ENCODE data around the gene PXDC1.

Gene PXDC1, protein sequence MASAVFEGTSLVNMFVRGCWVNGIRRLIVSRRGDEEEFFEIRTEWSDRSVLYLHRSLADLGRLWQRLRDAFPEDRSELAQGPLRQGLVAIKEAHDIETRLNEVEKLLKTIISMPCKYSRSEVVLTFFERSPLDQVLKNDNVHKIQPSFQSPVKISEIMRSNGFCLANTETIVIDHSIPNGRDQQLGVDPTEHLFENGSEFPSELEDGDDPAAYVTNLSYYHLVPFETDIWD

GRCh38 chr6:3751077-3751729 is at the start of gene PXDC1:
TSS of gene PXDC1 (minus strand) at chr6:3751713. CDS start at chr6:3751531, 182 bp downstream.
- peaks cover 6 to 23% of the 10 kb centered on the region in 2 donors for H3K36me3 Mint-ChIP-seq
- H3K4me1 Mint-ChIP-seq: peaks cover 38 to 55% of the 10 kb centered on the region in 2 donors
- peaks cover 0 to 8% of the 10 kb centered on the region in 2 donors for H3K27me3 Mint-ChIP-seq
- ATAC-seq (replicated peaks) (peak; percentile 5), DNase-seq (no peak)
- peak within 1 kb of the TSS; percentile 85 to 87 for H3K4me3 Mint-ChIP-seq
- H3K27ac Mint-ChIP-seq: peak within 1 kb of the TSS; percentile 88
- H3K9me3 Mint-ChIP-seq: no peaks in the 10 kb centered on the region

- H3K4me3 Mint-ChIP-seq: peak overlapping the region in 1 of 2 donors; percentile 23
- H3K9me3 Mint-ChIP-seq: peaks cover 2 to 9% of the 10 kb centered on the region in 2 donors
- peaks cover 0 to 5% of the 10 kb centered on the region in 2 donors for H3K27me3 Mint-ChIP-seq
- DNase-seq (no peak), ATAC-seq (replicated peaks) (peak; percentile 10 to 31)
- H3K4me1 Mint-ChIP-seq: peaks cover 44 to 68% of the 10 kb centered on the region in 2 donors
- H3K27ac Mint-ChIP-seq: peak overlapping the region; percentile 82
- H3K36me3 Mint-ChIP-seq: peaks cover 5 to 14% of the 10 kb centered on the region in 2 donors
Observed at GRCh38 chr6:3800850-3801591, 49.5 kb upstream of the PXDC1 start.

GRCh38 chr6:3799719-3800118 is 48.2 kb upstream of the PXDC1 start:
- ATAC-seq (replicated peaks) (no peak), DNase-seq (no peak)
- peak overlapping the region in 1 of 2 donors; percentile 72 for H3K4me3 Mint-ChIP-seq
- no peak overlapping the region for H3K27ac Mint-ChIP-seq
- peaks cover 2 to 9% of the 10 kb centered on the region in 2 donors for H3K9me3 Mint-ChIP-seq
- peaks cover 5 to 14% of the 10 kb centered on the region in 2 donors for H3K36me3 Mint-ChIP-seq
- peaks cover 44 to 67% of the 10 kb centered on the region in 2 donors for H3K4me1 Mint-ChIP-seq
- peaks cover 0 to 5% of the 10 kb centered on the region in 2 donors for H3K27me3 Mint-ChIP-seq

DNA sequence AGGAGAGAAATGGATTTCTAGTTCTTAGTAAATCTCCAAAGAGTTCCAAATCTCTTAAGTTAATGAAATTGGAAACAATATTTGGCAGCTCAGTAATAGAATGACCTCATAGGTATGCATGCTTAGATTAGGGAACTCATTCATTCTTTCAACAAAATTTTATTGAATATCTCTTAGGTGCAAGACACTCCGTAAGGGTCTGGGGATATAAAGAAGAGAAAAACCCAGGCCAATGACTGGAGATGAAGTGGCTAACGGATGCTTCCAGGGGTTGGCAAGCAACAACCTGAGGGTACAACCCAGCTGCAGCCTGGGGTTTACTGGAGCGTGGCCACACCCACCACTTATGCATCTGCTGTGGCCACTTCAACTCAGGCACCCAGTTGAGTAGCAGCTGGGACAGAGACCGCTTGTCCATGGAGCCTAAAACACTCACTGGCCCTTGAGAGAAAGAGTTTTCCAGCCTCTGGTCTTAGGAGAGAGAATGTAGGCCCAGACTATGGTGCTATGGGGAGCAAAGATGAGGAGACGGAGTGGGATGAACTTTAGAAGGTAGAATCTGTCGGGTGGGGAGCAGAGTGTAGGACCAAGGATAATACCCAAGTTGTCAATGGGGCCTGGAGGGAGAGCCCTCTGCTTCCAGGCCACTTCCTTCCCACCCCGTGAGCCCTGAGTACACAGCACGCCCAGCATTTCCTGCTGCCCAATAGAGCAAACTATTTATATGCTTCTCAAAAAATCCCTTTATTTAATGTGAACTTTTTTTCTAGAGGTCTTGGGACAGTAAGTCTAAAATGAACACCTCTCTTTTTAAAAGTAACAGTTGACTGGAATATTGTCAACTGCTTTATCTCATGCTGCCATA is 46.8 kb upstream of the PXDC1 start:
- peaks cover 46 to 66% of the 10 kb centered on the region in 2 donors for H3K4me1 Mint-ChIP-seq
- peak overlapping the region; percentile 37 for H3K27ac Mint-ChIP-seq
- DNase-seq: no peak

DNA sequence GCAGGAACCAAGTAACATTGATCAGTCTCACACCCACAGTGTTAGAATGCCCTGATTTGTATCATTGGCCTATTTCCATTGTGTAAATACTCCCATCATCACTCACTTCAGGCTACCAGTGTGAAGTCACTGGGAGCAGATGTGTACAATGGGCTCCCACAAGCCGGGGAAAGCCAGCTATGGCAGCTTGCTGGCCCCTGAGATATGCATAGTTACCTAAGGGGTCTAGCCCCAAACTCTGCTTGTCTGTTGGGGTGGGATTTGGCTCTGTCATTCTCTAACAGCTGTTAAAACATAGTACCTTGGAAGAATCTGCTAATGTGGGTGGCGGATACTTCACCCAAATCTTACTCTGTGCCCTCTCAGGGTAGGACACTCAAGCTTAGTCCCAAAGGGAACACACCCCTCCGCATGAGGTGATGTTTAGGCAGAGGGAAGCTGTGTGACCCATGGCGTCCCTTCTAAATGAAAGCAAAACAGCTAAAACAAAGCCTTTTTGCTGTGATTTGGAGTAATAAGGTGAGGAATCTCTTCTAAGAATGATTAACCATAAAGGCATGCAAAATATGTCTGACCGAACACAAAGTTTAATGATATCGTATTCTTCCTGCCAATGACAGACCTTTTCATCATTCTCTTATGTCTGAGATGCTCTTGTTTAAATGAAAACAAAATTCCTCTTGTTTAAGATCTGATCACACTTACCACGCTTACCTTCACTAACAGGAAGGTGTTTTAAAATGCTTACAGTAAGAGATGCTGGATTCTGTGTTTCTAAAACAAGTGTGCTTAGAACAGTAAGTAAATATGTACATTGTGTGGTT is 45.9 kb upstream of the PXDC1 start:
- no peak overlapping the region for H3K4me3 Mint-ChIP-seq
- no peak for ATAC-seq (replicated peaks)
- no peak overlapping the region for H3K27ac Mint-ChIP-seq
- DNase-seq: no peak
- peaks cover 0 to 5% of the 10 kb centered on the region in 2 donors for H3K27me3 Mint-ChIP-seq
- H3K4me1 Mint-ChIP-seq: peaks cover 43 to 70% of the 10 kb centered on the region in 2 donors
- H3K9me3 Mint-ChIP-seq: peaks cover 2 to 9% of the 10 kb centered on the region in 2 donors
- H3K36me3 Mint-ChIP-seq: peaks cover 5 to 14% of the 10 kb centered on the region in 2 donors

More for the DNA sequence above, 46.8 kb upstream of the PXDC1 start:
- Mint-ChIP-seq H3K36me3 (peaks cover 5 to 14% of the 10 kb centered on the region in 2 donors), H3K27me3 (peaks cover 0 to 5% of the 10 kb centered on the region in 2 donors), H3K9me3 (peaks cover 2 to 9% of the 10 kb centered on the region in 2 donors), H3K4me3 (peak overlapping the region; percentile 18 to 36)
- peak in 1 of 2 donors; percentile 30 for ATAC-seq (replicated peaks)

GRCh38 chr6:3796719-3797041 is 45.2 kb upstream of the PXDC1 start:
- peaks cover 47 to 70% of the 10 kb centered on the region in 2 donors for H3K4me1 Mint-ChIP-seq
- H3K36me3 Mint-ChIP-seq: peaks cover 8 to 15% of the 10 kb centered on the region in 2 donors
- H3K27me3 Mint-ChIP-seq: peaks cover 0 to 5% of the 10 kb centered on the region in 2 donors
- H3K4me3 Mint-ChIP-seq: no peak overlapping the region
- DNase-seq (no peak), ATAC-seq (replicated peaks) (no peak)
- no peak overlapping the region for H3K27ac Mint-ChIP-seq
- H3K9me3 Mint-ChIP-seq: peaks cover 6 to 9% of the 10 kb centered on the region in 2 donors

GRCh38 chr6:3795836-3796718 is 44.6 kb upstream of the PXDC1 start:
- Mint-ChIP-seq H3K27me3 (peaks cover 0 to 5% of the 10 kb centered on the region in 2 donors), H3K36me3 (peaks cover 10 to 15% of the 10 kb centered on the region in 2 donors), H3K4me3 (no peak overlapping the region), H3K4me1 (peaks cover 45 to 70% of the 10 kb centered on the region in 2 donors), H3K27ac (no peak overlapping the region), H3K9me3 (peaks cover 6 to 9% of the 10 kb centered on the region in 2 donors)
- DNase-seq (no peak), ATAC-seq (replicated peaks) (no peak)

DNA sequence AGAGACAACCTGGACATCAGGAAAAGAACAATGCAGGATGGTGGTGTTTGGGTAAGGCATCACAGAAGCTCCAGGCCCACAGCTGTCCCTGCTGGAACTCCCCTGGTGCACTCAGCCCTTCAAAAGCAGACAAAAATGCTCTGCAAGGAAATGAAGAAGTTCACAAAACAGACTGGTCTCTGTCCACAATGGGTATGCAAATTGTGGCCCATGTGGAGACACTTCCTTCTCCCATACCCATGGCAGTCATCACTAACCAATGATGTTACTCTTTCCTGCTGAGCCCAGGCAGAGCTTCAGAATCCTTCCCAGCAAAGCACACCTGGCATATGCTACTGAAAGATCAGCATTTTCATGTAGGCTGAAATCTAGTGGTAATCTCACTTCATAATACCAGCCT is 42.6 kb upstream of the PXDC1 start:
- peak overlapping the region; percentile 25 for H3K27ac Mint-ChIP-seq
- H3K4me1 Mint-ChIP-seq: peaks cover 32 to 53% of the 10 kb centered on the region in 2 donors
- ATAC-seq (replicated peaks) (peak; percentile 58 to 63), DNase-seq (peak; percentile 29)
- no peaks in the 10 kb centered on the region for H3K27me3 Mint-ChIP-seq
- no peak overlapping the region for H3K4me3 Mint-ChIP-seq
- peaks cover 4 to 6% of the 10 kb centered on the region in 2 donors for H3K36me3 Mint-ChIP-seq
- H3K9me3 Mint-ChIP-seq: peaks cover under 1 to 4% of the 10 kb centered on the region in 2 donors

DNA sequence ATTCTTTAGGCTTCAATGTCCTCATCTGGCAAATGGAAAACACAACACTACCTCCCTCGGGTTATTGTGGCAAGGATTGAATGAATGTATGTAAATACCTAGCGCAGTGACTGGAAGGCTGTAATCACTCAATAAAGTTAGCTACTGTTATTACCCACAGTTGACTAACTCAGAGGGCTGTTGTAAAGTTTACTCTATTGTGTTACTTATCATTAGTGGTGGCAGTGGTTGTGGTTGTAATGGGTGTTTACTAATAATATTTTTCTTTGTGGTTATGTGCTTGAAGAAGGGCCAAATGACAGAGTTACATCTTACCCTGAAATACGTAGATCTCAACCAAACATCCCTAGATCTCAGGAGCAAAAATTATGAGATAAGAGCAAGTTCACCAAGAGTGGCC is 42.0 kb upstream of the PXDC1 start:
- no peaks in the 10 kb centered on the region for H3K27me3 Mint-ChIP-seq
- no peak for DNase-seq
- peak overlapping the region; percentile 25 for H3K27ac Mint-ChIP-seq
- H3K36me3 Mint-ChIP-seq: peaks cover 3 to 6% of the 10 kb centered on the region in 2 donors
- H3K9me3 Mint-ChIP-seq: peaks cover 0 to 4% of the 10 kb centered on the region in 2 donors
- no peak for ATAC-seq (replicated peaks)
- no peak overlapping the region for H3K4me3 Mint-ChIP-seq
- H3K4me1 Mint-ChIP-seq: peaks cover 30 to 48% of the 10 kb centered on the region in 2 donors

GRCh38 chr6:3791526-3792203 is 40.2 kb upstream of the PXDC1 start:
- Mint-ChIP-seq H3K27me3 (no peaks in the 10 kb centered on the region), H3K27ac (peak overlapping the region; percentile 20), H3K4me3 (peak overlapping the region in 1 of 2 donors; percentile 1), H3K4me1 (peaks cover 25 to 38% of the 10 kb centered on the region in 2 donors), H3K36me3 (peaks cover 3 to 6% of the 10 kb centered on the region in 2 donors), H3K9me3 (peaks cover 0 to 4% of the 10 kb centered on the region in 2 donors)
- ATAC-seq (replicated peaks) (peak; percentile 92 to 94), DNase-seq (peak; percentile 83)

DNA sequence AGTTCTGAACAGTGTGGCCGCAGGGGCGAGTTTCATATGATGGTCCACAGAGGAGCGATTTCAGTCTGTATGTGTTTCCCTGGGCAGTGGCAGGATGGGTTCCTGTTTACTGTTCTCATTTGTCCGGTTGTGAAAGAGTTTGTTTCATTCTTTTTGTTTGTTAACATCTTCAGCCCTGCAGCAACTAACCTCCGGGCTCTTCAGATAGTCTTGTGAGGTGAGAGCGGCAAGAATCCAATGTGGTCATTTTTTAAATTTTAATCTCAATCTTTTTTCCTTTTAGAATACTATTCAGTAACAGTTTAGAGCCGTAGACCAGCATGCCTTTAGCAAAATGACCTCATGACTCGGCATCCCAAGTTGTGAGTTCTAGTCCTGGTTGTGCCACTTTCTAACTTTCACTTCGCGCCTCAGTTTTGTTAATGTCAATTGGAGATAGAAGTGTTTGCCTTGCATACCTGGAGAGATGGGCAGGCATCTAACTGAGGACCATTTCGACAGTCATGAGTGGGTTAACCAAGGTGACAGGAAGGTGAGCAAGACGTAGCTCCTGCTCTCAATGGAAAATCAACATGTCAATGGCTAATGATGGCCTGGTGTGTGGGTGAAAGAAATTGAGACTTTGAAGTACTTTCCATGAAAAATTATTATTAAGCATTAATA is 38.5 kb upstream of the PXDC1 start:
- Mint-ChIP-seq H3K4me1 (peaks cover 25 to 38% of the 10 kb centered on the region in 2 donors), H3K36me3 (peaks cover 3 to 6% of the 10 kb centered on the region in 2 donors), H3K9me3 (peaks cover 0 to 4% of the 10 kb centered on the region in 2 donors), H3K27me3 (no peaks in the 10 kb centered on the region), H3K4me3 (no peak overlapping the region), H3K27ac (no peak overlapping the region)
- DNase-seq (no peak), ATAC-seq (replicated peaks) (no peak)
